Glutamatergic neuron (in vitro differentiated cells): Measurements from ENCODE around the gene SPATA31A3. TPM values are rescaled to one million over a fixed set of nuclear protein-coding genes. Genes with fewer than 3 reads are reported as not detected.
"Not testable (repeated sequence)": the region's sequence is repeated elsewhere in the genome, so short reads cannot be mapped to it uniquely, and the experiment has no call there.

Experiments used
- DNase-seq: peaks from one replicate; pipeline ENCODE4 v3.0.0; 2022
- H3K27ac Mint-ChIP-seq: one replicate; pipeline ENCODE4 v1.8.0; 2020; ENCODE audit warnings: mild to moderate bottlenecking, mixed read lengths, inconsistent platforms; ENCODE audit not compliant: unreplicated experiment
- H3K27me3 Mint-ChIP-seq: one replicate; pipeline ENCODE4 v1.8.0; 2020; ENCODE audit warnings: mild to moderate bottlenecking, moderate library complexity, mixed read lengths, inconsistent platforms; ENCODE audit not compliant: unreplicated experiment
- H3K36me3 Mint-ChIP-seq: one replicate; pipeline ENCODE4 v1.8.0; 2020; ENCODE audit warnings: mild to moderate bottlenecking, mixed read lengths, inconsistent platforms; ENCODE audit not compliant: unreplicated experiment
- H3K4me1 Mint-ChIP-seq: one replicate; pipeline ENCODE4 v1.8.0; 2020; ENCODE audit warnings: mild to moderate bottlenecking, low read depth, mixed read lengths, inconsistent platforms; ENCODE audit not compliant: unreplicated experiment
- H3K4me3 Mint-ChIP-seq: one replicate; pipeline ENCODE4 v1.8.0; 2020; ENCODE audit warnings: mild to moderate bottlenecking, mixed read lengths, inconsistent platforms; ENCODE audit not compliant: unreplicated experiment
- H3K9me3 Mint-ChIP-seq: one replicate; pipeline ENCODE4 v1.8.0; 2020; ENCODE audit warnings: mild to moderate bottlenecking, moderate library complexity, mixed read lengths, inconsistent platforms; ENCODE audit not compliant: unreplicated experiment
- long read RNA-seq: library from polyadenylated mRNA; unstranded; transcript quantifications from one replicate; pipeline ENCODE4 v2.0.0, GENCODE V29; 2020; ENCODE audit not compliant: unreplicated experiment
- total RNA-seq: library from RNA; stranded (reverse); fragmentation: NEBNext Ultra II Directional; extraction: Animal tissue kit (Norgen Biotek cat#: 25700); gene quantifications from one replicate; pipeline ENCODE4 v1.2.1, GENCODE V29; 2021; ENCODE audit not compliant: unreplicated experiment

The SPATA31A3 gene
- total RNA-seq: not detected
- long read RNA-seq: 0 reads

- not testable (repeated sequence) for H3K4me3 Mint-ChIP-seq, DNase-seq, H3K27ac Mint-ChIP-seq, H3K4me1 Mint-ChIP-seq, H3K36me3 Mint-ChIP-seq, H3K27me3 Mint-ChIP-seq, H3K9me3 Mint-ChIP-seq
Measured at GRCh38 chr9:66992450-66992849, at the start of gene SPATA31A3. TSS of gene SPATA31A3 (minus strand) at chr9:66992550. CDS start at chr9:66992521, 29 bp downstream.

GRCh38 chr9:66952576-66952975 lies 39.8 kb downstream of the SPATA31A3 start:
- not testable (repeated sequence) for H3K27ac Mint-ChIP-seq, H3K4me3 Mint-ChIP-seq

GRCh38 chr9:66942400-66943155 lies 49.8 kb downstream of the SPATA31A3 start:
- H3K27ac Mint-ChIP-seq, H3K27me3 Mint-ChIP-seq, H3K9me3 Mint-ChIP-seq, H3K4me1 Mint-ChIP-seq, DNase-seq, H3K4me3 Mint-ChIP-seq, H3K36me3 Mint-ChIP-seq: not testable (repeated sequence)

More at GRCh38 chr9:66952576-66952975, 39.8 kb downstream of the SPATA31A3 start:
- not testable (repeated sequence) for H3K4me1 Mint-ChIP-seq, H3K9me3 Mint-ChIP-seq, DNase-seq, H3K36me3 Mint-ChIP-seq, H3K27me3 Mint-ChIP-seq

- DNase-seq, H3K4me1 Mint-ChIP-seq, H3K27me3 Mint-ChIP-seq, H3K9me3 Mint-ChIP-seq, H3K4me3 Mint-ChIP-seq, H3K27ac Mint-ChIP-seq, H3K36me3 Mint-ChIP-seq: not testable (repeated sequence)
Measured at GRCh38 chr9:66939878-66940830, 52.2 kb downstream of the SPATA31A3 start.

- not testable (repeated sequence) for DNase-seq, H3K27me3 Mint-ChIP-seq, H3K36me3 Mint-ChIP-seq, H3K4me1 Mint-ChIP-seq, H3K27ac Mint-ChIP-seq, H3K4me3 Mint-ChIP-seq, H3K9me3 Mint-ChIP-seq
Measured at GRCh38 chr9:66938322-66938721, 54.0 kb downstream of the SPATA31A3 start.

- H3K27me3 Mint-ChIP-seq, H3K27ac Mint-ChIP-seq, H3K9me3 Mint-ChIP-seq, H3K4me3 Mint-ChIP-seq, H3K36me3 Mint-ChIP-seq, DNase-seq, H3K4me1 Mint-ChIP-seq: not testable (repeated sequence)
Measured at GRCh38 chr9:66937662-66938061, 54.7 kb downstream of the SPATA31A3 start.

Other genes with a start within 250 kb of the SPATA31A3 start
- 9.4 TPM for gene ZNF658, start 91.8 kb downstream of the SPATA31A3 start, total RNA-seq